ENCODE data around the gene ATP8A2. TPM values are rescaled to one million over a fixed set of nuclear protein-coding genes. Genes with fewer than 3 reads are reported as not detected.

The ATP8A2 gene
- total and polyA plus RNA-seq, 2 of the 8 experiments (the other 6 are each of a cell fraction or from before 2014, with no cell fraction given), result 2.4 to 8.3 TPM

GRCh38 chr13:25352230-25352629 lies 19.5 kb upstream of the ATP8A2 start:
- POLR2A ChIA-PET (ENCODE audit: partially characterized antibody), result no interaction called here
- Histone ChIP-seq H2BK20ac (ENCODE audit: low read length) (no peak overlapping the region), H3K14ac (ENCODE audit: insufficient read length) (no peak overlapping the region), H3K23ac (ENCODE audit: insufficient read length) (no peak overlapping the region), H3K4me2 (ENCODE audit: insufficient read depth in 1 of 2, low read depth in 2 of 2, low read length in 2 of 2) (no peak overlapping the region), H3K9ac (replicated peaks in 1 of 4; ENCODE audit: extremely low read depth in 1 of 4, low read depth in 3 of 4, low read length in 3 of 4) (no peak overlapping the region; a peak in 1 of 7 replicates), H3K56ac (replicated peaks; ENCODE audit: insufficient read length, low read depth, low read length) (no peak overlapping the region), H2AFZ (ENCODE audit: low read length) (peak overlapping the region; percentile 18; the same call in 1 of the 2 replicates), H2BK12ac (ENCODE audit: low read depth, low read length) (peak overlapping the region; percentile 69; the same call in 1 of the 2 replicates), H3K4ac (replicated peaks; ENCODE audit: insufficient read length, low read depth, low read length) (no peak overlapping the region), H2BK15ac (ENCODE audit: low read length) (no peak overlapping the region), H3K23me2 (ENCODE audit: low read depth, low read length) (no peaks in the 10 kb centered on the region), H3K36me3 (ENCODE audit: control insufficient read depth in 2 of 4, insufficient read depth in 4 of 4, low read length in 3 of 4) (no peaks in the 10 kb centered on the region), H3K79me1 (ENCODE audit: low read depth, low read length) (no peaks in the 10 kb centered on the region), H3K27me3 (replicated peaks in 1 of 4; ENCODE audit: control insufficient read depth in 3 of 4, extremely low read depth in 1 of 4, insufficient read depth in 3 of 4, low read length in 3 of 4) (no peaks in the 10 kb centered on the region), H4K20me1 (replicated peaks in 1 of 2; ENCODE audit: control insufficient read depth in 1 of 2, insufficient read depth in 2 of 2, low read length in 2 of 2) (no peaks in the 10 kb centered on the region), H3K79me2 (ENCODE audit: control insufficient read depth in 1 of 2, insufficient read depth in 2 of 2, low read length in 2 of 2) (no peaks in the 10 kb centered on the region), H3K4me1 (replicated peaks in 1 of 4; ENCODE audit: control insufficient read depth in 3 of 4, insufficient read depth in 4 of 4, low read length in 3 of 4) (peaks cover 0 to 2% (median under 1%) of the 10 kb centered on the region in 4 experiments; a peak in 2 of 7 replicates), H3K18ac (ENCODE audit: extremely low read depth, low read length) (no peak overlapping the region), H2AK5ac (ENCODE audit: low read depth, low read length) (no peak overlapping the region), H4K5ac (ENCODE audit: insufficient read length, low read depth, low read length) (no peak overlapping the region), H3K9me3 (ENCODE audit: insufficient read depth in 2 of 2, low read depth in 1 of 2, low read length in 1 of 2) (no peaks in the 10 kb centered on the region), H2BK120ac (replicated peaks; ENCODE audit: low read depth, low read length) (no peak overlapping the region), H3K27ac (ENCODE audit: low read depth, low read length) (no peak overlapping the region), H4K8ac (ENCODE audit: extremely low read depth, insufficient read depth, low read length) (no peak overlapping the region), H3K4me3 (ENCODE audit: extremely low read depth in 1 of 4, insufficient read depth in 2 of 4, low read depth in 3 of 4, low read length in 4 of 4) (no peak overlapping the region), H4K91ac (replicated peaks; ENCODE audit: insufficient read length, low read length) (no peak overlapping the region), H2BK5ac (ENCODE audit: low read depth, low read length) (no peak overlapping the region)
- CTCF ChIA-PET (ENCODE audit: partially characterized antibody), result interaction anchor here (0.9 to 1.1 kb wide), 2 partner anchors 24 to 78 kb away, joined by 3 read pairs; no protein-coding TSS in a partner anchor
- WGBS, 2 experiments (ENCODE audit: extremely low coverage in 1 of 2, insufficient coverage in 1 of 2, insufficient read length in 1 of 2, insufficient replicate concordance in 2 of 2, low coverage in 1 of 2, low lambda C conversion rate in 2 of 2, missing lambda C conversion rate in 1 of 2), result 88% methylated on average over 3 of the region's 3 CpGs; no CpG with 5 or more reads in 1 of the 2 experiments
- DNase-seq (ENCODE audit: low read depth in 1 of 2, low spot score in 2 of 2) (no peak), FAIRE-seq (no peak)
- TF ChIP-seq CHD2 (IDR thresholded peaks at IDR 0.05; ENCODE audit: low read length) (no peak), SUZ12 (IDR thresholded peaks at IDR 0.05; ENCODE audit: low read length) (no peak), TAF1 (IDR thresholded peaks at IDR 0.05; ENCODE audit: low read depth, low read length) (no peak), RFX5 (IDR thresholded peaks at IDR 0.05; ENCODE audit: borderline replicate concordance, low read depth, low read length) (no peak)

Data from H1 (cell line).